ENCODE data around the gene EEF1A2.

EEF1A2 gene

GRCh38 chr20:63445075-63445734, 53.7 kb downstream of the EEF1A2 start:
- TF ChIP-seq CTCF (IDR thresholded peaks at IDR 0.05; ENCODE audit: low read depth, low read length) = no peak
- no peak for DNase-seq (ENCODE audit: extremely low read depth, low read depth)

DNA sequence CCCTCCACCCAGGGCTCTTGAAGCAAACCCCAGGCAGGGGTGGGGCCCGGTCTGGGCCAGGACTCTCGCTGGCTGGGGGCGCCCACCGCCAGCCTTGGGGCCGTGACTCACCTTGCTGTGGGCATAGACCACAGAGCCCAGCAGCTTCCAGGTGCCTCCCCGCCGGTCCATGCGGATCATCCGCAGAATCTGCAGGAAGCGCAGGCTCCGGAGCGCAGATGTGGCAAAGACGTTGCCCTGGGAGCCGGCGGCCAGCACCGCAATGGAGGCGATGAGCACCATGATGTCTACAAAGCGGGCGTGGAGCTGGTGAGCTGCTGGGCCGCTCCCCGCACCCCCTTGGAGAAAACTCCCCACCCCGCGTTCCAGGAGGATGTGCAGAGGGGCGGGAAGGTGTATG, 54.3 kb downstream of the EEF1A2 start:
- DNase-seq (ENCODE audit: extremely low read depth, low read depth) = no peak
- TF ChIP-seq CTCF (IDR thresholded peaks at IDR 0.05; ENCODE audit: low read depth, low read length) = no peak

GRCh38 chr20:63443606-63444395, 55.1 kb downstream of the EEF1A2 start:
- DNase-seq (ENCODE audit: extremely low read depth, low read depth) = no peak
- TF ChIP-seq CTCF (IDR thresholded peaks at IDR 0.05; ENCODE audit: low read depth, low read length) = no peak

- peak; percentile 19 for TF ChIP-seq CTCF (IDR thresholded peaks at IDR 0.05; ENCODE audit: low read depth, low read length)
- DNase-seq (ENCODE audit: extremely low read depth, low read depth) = no peak
Measured at GRCh38 chr20:63442100-63442493, 56.8 kb downstream of the EEF1A2 start.

GRCh38 chr20:63441136-63442099, 57.5 kb downstream of the EEF1A2 start:
- TF ChIP-seq CTCF (IDR thresholded peaks at IDR 0.05; ENCODE audit: low read depth, low read length) = no peak
- DNase-seq (ENCODE audit: extremely low read depth, low read depth) = no peak

DNA sequence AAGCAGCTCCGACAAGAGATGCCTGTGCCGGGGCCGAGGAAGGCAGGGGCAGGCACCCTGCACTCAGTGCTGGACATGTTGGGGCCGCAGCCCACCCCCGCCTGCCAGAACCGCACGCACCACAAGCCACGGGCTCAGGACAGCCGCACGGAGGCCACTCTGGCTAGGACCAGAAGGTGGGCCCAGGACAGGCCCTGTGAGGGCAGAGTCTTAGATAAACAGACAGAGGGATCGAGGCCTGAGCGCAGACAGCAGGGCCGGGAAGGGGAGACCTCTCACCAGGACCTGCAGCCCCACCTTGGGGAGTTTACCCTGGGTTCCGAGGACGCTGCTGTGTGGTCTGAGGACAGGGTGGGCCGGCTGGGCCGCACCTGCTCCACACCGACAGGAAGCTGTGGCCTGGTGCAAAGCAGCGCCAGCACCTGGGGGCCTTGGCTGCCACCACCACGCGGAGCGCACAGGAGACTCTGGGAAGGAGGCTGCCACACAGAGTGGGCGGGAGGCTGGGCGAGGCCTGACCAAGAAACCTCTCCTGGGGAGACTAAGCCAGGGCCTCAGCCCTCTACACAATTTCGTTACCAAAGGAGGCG, 58.4 kb downstream of the EEF1A2 start:
- no peak for DNase-seq (ENCODE audit: extremely low read depth, low read depth)
- no peak for TF ChIP-seq CTCF (IDR thresholded peaks at IDR 0.05; ENCODE audit: low read depth, low read length)
